Activated CD4-positive, alpha-beta T cell treated with anti-CD3 and anti-CD28 coated beads for 4 hours (primary cell): ENCODE results near the gene RABEP2.
A peak's percentile ranks its signal among the peaks of the same experiment; 100 is the strongest.
"Not testable (repeated sequence)": the region's sequence is repeated elsewhere in the genome, so short reads cannot be mapped to it uniquely, and the experiment has no call there.

Experiments
- DNase-seq, 2 donors: peaks; one replicate each; pipeline ENCODE4 v3.0.0-alpha.2; 2020

Gene RABEP2

DNA sequence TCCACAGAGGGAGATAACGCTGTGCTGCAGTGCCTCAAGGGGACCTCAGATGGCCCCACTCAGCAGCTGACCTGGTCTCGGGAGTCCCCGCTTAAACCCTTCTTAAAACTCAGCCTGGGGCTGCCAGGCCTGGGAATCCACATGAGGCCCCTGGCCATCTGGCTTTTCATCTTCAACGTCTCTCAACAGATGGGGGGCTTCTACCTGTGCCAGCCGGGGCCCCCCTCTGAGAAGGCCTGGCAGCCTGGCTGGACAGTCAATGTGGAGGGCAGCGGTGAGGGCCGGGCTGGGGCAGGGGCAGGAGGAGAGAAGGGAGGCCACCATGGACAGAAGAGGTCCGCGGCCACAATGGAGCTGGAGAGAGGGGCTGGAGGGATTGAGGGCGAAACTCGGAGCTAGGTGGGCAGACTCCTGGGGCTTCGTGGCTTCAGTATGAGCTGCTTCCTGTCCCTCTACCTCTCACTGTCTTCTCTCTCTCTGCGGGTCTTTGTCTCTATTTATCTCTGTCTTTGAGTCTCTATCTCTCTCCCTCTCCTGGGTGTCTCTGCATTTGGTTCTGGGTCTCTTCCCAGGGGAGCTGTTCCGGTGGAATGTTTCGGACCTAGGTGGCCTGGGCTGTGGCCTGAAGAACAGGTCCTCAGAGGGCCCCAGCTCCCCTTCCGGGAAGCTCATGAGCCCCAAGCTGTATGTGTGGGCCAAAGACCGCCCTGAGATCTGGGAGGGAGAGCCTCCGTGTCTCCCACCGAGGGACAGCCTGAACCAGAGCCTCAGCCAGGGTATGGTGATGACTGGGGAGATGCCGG lies 7.5 kb upstream of the RABEP2 start:
- DNase-seq: no peak

DNA sequence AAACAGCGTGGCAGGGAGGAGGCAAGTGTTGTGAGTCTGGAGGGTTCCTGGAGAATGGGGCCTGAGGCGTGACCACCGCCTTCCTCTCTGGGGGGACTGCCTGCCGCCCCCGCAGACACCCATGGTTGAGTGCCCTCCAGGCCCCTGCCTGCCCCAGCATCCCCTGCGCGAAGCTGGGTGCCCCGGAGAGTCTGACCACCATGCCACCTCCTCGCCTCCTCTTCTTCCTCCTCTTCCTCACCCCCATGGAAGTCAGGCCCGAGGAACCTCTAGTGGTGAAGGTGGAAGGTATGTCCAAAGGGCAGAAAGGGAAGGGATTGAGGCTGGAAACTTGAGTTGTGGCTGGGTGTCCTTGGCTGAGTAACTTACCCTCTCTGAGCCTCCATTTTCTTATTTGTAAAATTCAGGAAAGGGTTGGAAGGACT lies 6.8 kb upstream of the RABEP2 start, which contains the start of gene CD19:
TSS of gene CD19 (plus strand) at position 171 of the 425 bp plus-strand sequence. CDS start at position 201, 30 bp downstream.
- DNase-seq: no peak

DNA sequence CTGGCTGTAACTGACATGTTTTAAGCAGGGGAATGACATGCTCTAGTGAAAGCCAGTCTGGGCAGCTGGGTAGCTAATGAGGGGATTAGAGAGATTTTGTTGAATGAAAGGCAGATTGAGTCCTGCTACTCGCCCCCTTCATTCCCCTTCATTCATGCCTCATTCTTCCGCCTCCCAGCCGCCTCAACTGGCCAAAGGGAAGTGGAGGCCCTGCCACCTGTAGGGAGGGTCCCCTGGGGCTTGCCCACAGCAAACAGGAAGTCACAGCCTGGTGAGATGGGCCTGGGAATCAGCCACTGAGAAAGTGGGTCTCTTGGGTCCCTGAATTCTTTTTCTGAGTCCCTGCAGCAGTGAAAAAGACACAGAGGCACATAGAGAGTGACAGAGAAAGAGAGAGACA lies 5.6 kb upstream of the RABEP2 start:
- DNase-seq: no peak

DNA sequence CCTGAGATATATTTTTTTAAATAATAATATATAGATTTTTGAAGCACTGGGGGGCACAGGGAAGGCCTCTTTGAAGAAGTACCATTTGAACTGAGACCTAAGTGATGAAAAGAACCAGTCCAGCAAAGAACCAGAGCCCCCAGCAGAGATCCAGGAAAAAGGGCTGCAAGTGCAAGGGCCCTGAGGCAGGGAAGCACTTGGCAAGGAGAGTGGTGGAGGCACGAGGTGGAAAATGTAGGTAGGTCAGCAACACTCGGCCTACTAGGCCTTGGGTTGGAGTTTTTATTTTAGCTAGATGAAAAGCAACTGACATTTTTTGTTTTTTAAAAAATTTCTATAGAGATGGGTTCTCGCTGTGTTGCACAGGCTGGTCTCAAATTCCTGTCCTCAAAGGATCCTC lies 5.2 kb upstream of the RABEP2 start:
- no peak for DNase-seq

DNA sequence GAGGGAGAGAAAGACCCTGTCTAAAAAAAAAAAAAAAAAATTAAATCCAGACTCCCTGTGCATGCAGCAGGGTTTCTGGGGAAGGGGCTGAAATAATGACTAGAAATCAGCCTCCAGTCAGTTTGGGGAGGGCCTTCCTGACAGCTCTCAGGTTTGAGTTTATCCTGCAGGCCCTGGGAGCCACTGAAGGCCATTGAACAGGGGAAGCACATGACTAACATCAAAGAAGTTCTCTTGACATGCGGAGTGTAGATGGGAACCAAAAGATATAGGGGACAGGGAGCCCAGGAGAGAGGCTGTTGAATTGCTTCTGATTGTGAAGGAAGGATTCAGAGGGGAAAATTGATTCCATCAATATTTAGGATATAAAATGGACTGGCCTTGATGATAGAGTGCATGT lies 2.8 kb upstream of the RABEP2 start:
- no peak for DNase-seq

DNA sequence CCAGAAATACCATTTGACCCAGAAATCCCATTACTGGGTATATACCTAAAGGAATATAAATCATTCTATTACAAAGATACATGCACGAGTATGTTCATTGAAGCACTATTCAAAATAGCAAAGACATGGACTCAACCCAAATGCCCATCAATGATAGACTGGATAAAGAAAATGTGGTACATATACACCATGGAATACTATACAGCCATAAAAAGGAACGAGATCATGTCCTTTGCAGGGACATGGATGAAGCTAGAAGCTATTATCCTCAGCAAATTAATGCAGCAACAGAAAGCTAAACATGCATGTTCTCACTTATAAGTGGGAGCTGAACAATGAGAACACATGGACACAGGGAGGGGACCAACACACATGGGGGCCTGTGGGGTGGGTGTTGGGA lies 1.2 kb upstream of the RABEP2 start:
- not testable (repeated sequence) for DNase-seq

DNA sequence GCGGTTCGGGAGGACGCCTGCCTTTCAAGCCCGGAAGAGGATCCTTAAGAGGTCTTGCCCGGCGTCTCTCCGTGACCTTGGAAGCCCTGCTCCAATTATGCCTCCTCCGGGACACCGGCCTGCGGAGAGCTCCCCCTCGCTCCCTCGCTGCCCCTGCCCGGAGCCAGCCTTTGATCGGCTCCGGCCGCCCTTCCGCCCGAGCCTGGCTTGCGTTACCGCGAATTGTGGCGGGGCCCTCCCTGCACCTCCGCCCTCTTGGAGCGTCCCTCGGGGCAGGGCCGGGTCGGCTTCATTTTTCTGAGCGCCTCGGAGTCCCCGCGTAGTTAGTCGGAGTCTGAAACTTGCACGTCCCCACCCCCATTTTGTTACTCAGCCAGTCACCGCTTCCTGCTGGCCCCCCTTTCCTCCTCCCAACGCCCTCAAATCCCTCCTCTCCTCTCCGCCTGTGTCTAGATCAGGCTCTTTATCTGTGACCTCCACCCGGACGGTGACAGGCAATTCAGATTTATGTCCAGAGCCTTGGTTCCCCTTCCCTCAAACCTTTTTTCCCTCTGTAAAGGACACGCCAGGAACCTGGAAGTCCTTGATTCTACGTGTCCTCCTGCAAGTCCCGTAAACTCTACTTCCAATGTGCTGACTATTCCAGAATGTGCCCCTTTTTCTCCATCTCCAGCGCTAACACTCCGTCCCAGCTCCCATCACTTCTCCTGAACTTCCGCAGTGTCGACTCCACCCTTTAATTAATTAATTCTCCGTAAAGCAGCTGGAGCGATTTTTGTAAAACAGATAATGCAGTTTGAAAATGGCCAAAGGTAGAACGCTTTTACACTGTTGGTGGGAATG lies 569 bp upstream of the RABEP2 start:
- DNase-seq: peak; percentile 76 to 78

DNA sequence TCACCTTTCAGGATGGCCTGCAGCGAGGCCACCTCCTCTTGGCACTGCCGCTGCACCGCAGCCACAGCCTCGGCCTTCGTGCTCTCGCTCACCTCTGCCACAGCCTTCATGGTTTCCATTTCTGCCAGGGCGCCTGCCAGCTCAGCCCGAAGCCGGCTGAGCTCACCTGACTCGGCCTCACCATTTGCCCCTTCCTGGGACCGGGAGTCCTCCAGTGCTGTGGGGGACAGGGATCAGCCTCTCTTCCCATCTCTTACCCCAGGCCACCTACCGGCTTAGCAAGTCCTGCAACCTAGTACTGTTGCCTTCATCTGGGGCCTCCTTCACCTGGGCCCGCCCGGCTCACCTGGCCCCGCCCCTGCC lies 658 bp downstream of the RABEP2 start:
- no peak for DNase-seq

DNA sequence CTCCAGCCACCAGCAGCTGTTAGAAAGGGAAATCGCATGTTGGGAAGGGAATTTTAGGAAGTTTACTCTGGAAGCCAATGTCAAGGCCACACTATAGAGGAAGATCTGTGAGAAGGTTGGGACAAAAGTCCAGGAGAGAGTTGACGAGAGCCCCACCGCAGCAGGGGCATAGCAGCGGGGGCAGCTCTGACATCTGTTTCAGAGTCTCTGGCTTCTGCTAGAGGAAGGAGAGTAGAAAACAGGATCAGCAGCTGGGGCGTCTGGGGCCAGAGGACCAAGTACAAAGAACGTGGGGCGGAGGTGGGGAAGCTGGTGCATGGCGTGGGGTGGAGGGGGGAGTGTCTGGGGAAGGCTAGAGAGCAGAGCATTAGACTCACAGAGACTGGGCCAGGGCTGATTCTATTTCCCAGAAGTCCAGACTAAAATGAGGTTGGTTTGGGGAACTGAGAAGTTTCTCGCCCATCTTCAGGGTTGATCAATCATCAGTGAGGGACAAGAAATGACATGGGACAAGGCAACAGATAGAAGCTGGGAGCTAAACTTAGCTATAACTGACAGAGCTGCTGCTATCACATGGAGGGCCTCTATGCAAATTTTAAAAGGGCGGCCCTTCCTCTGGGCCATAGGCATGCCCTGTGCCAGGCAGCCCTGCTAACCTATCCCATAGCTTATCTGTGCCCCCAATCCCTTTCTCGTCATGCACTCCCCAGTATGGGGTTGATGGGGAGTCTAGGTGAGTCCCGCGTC lies 1.2 kb downstream of the RABEP2 start:
- no peak for DNase-seq

DNA sequence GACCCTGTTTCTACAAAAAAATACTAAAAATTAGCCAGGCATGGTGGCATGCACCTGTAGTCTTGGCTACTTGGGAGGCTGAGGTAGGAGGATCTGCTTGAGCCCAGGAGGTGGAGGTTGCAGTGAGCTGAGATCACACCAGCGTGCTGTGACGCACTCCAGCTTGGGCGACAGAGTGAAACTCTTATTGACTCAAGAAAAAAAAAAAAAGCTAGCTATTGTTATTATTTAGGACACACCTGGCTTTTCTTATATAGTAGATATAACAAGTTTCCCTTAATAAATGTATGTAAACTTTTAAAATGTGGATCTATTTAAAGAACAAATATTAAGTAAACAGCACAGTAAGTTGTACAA lies 1.8 kb downstream of the RABEP2 start:
- no peak for DNase-seq

DNA sequence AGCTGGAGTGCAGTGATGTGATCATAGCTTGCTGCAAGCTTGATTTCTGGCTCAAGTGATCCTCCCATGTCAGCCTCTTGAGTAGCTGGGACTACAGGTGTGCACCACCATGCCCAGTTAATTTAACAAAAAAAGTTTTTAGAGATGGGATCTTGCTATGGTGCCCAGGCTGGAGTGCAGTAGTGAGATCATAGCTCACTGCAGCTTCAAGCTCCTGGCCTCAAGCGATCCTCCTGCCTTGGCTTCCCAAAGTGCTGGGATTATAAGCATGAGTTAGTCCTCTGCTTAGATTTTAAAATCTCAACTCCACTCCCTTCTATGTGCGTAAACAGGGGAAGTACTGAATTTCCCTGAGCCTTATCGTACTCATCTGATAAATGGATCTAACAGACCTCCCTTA lies 6.3 kb downstream of the RABEP2 start:
- no peak for DNase-seq

DNA sequence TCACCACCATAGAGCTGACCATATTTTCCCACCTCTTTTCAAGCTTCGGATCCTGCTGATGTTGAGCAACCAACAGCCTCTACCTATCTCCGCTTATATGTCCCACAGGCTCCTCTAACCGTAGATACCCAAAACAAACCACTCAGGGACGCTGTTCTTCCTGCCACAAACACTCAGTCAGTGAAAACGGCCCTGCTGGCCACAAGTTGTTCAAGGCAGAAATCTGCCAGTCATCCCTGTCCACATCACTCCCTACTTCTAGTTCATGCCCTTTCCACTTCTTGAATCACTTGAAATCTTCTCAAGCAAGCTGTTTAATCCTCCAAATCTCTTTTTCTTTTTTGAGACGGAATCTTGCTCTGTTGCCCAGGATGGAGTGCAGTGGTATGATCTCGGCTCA lies 7.9 kb downstream of the RABEP2 start:
- no peak for DNase-seq

DNA sequence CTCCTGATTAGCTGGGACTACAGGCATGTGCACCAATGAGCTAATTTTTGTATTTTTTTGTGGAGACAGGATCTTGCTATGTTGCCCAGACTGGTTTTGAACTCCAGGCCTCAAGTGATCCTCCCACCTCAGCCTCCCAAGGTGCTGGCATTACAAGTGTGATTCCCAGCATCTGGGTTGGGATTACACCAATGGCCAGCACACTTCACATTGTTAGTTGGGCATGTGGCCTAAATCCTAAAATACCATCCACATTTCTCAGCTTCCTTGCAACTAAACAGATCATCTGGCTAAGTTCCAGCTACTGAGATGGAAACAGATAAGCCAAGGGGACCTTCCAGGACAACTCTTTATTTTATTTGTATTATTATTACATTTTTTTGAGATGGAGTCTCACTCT lies 9.9 kb downstream of the RABEP2 start:
- no peak for DNase-seq

DNA sequence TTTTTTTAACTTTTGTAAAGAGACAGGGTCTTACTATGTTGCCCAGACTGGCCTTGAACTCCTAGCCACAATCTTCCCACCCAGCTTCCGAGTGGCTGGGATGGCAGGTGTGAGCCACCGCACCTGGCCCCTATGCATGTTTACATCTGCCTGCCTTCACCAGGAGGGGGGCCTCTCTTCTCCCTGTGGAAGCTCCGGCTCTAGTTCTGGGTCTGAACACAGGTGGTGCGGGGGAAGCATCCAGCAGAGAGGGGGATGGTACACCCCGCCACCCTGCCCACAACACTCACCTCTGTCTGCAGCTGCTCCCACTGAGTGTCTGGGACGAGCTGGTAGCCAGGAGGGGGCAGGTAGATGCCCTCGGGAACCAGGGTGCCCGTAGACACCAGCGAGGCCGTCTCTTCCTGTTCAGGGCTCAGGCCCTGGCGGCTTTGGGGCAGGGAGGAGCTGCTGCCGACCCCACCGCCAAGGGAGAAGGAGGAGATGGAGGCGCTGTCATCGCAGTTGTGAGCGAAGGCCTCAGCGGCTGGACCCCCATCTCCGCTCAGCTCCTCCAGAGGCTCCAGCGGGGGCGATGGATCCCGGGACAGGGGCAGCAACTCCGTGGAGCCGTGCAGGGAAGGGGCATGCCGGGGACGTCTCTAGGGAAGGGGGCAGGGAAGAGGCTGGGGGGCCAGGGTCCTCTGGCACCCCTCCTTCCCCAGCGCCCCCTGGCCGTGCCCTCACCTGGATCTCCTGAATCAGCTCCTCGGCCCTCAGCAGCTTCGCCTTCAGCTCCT lies 10.9 kb downstream of the RABEP2 start:
- DNase-seq: no peak

DNA sequence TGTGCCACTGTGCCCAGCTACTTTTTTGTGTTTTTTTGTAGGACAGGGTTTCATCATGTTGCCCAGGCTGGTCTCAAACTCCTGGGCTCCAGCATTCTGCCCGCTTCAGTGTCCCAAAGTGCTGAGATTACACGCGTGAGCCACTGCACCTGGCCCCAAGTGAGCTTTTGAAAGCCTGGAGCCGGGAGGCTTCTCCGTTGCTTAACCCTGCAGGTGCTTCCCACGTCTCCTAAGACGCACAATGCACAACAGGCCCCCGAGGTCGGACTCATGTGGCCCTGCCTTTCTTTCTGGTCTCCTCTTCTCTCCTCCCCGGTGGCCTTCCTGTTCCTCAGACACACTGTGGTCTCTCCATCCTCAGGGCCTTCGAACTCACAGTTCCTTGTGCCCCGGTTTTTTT lies 12.5 kb downstream of the RABEP2 start:
- DNase-seq: no peak

DNA sequence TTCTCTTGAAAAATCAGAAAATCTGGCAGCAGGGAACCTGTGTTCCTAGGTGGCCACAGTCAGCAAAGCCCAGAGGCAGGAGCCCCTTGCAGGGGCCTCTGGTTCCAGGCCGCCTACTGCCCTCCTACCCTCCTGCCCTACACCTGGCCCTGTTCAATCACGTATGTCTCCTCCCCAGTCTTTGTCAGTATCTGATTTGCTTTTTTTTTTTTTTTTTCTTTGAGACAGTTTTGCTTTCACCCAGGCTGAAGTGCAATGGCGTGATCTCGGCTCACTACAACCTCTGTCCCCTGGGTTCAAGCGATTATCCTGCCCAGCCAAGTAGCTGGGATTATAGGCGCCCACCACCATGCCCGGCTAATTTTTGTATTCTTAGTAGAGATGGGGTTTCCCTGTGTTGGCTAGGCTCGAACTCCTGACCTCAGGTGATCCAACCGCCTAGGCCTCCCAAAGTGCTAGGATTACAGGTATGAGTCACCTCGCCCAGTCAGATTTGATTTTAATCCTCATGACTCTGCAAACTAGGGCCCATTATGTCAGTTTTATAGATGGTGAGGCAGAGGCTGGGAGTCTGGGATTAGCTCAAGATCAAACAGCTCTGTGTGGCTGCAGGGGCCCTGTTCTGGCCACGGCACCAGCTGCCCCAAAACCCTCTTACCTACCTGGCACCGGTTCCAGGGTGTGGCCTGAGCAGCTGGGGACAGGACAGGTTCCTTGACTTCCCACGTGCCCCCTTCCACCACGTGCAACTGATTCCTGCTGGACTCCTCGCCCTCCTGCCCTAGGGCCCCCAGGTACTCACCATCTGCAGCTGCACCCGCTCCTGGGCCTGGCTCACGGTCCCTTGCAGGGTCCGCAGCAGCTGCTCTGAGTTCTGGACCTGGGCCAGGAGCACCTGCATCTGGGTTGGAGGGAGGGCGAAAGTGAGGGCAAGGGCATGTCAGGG lies 14.7 kb downstream of the RABEP2 start:
- DNase-seq: no peak

DNA sequence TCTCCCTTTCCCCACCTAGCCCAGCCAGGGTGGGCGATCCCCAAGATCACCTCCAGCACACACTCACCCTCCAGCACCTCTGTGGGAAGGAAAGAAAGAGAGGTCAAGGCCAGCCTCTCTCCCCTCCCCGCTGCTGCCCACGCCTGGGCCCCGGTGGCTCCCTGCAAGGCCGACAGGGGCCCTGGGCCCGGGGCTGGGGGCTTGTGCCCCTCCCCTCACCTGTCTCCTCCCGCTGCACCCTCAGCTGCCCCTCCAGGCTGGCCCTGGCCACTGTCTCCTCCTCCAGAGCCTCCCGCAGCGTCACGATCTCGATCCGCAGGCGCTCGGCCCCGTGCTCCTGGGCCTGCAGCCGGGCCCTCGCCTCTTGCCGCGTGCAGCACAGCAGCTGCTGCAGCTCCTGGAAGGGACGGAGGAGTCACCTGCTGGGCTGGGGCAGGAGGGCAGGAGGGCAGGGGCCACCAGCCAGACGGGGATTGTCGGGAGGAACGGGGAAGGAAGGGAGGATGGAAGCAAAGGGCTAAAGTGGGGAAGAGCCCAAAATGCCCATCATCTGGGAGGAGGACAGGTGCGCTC lies 19.2 kb downstream of the RABEP2 start:
- DNase-seq: no peak

DNA sequence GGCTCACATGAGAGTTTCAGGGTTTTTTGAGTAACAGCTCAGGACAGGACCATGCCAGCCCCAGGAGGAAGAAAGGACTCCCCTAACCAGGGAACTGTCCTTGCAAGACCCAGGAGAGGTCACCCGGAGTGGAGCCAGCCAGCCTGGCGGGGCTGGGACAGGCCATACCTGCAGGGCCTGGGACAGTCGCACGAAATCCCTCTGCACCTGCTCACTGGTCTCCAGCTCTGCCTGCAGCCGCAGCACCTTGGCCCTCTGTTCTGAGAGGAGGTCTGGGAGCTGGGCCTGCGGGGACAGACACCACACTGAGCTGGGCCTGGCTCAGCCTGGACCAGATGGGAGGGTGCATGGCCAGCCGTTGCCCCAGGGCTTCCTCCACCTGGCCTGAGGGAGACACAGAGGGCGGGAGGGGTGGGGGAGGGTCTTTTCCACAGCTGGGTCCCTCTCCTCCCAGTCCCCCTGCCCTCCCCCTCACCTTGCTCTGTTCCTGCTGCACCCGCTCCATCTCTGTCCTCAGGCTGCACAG lies 19.7 kb downstream of the RABEP2 start:
- DNase-seq: no peak

DNA sequence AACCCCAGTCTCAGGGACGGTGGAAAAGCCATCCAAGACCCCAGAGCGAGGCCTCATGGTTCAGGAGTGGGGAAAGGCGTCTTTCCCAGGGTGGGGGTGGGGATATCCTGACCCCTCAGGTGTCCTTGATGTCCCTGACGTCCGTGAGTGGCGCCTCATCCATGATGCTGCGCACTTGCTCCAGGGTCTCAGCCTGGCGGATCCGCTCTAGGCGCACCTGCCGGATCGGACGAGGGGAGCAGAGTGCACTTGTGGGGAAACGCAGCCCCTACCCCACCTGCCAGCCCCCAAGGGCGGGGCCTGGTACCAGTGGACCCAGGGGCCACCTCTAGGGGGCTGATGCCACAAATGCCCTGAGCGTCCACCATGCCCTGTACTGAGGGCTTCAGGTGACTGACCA lies 20.2 kb downstream of the RABEP2 start:
- DNase-seq: no peak

DNA sequence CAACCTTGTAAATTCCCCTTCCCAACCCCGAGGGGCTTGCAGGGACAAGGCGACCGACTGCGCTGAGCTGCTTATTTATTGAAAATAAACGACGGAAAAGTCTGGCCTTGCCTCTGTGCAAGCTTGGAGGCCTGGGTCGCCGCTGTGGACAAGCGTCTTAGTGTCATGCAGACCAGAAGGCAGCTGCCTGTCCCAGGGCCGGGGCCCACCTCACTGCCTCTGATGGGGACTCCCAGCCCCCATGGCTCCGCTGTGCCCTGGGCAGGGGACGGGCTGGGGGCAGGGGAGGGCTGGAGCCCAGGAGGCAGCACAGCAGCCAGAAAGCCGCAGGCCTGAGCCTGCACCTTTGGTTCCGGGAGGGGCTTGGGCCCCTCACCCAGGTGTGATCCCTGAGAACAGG lies 20.7 kb downstream of the RABEP2 start:
- no peak for DNase-seq
